GM12878 (cell line): ENCODE measurements around the gene NFIX. TPM values are rescaled to one million over a fixed set of nuclear protein-coding genes. Genes with fewer than 3 reads are reported as not detected.

Experiments
- ATAC-seq: fragments of 200-7000 bp; cut with Tn5 transposase; 3 replicates; pipeline ENCODE4 v1.9.1; 2020; ENCODE audit warnings: mild to moderate bottlenecking, moderate library complexity
- BruUV-seq: library from RNA; stranded (reverse); fragments of 400-500 nt; replicated peaks from 2 replicates; lab custom pipeline; 2021; lab: Mats Ljungman, UMichigan
- CTCF ChIA-PET: fragments of 300-600 bp; sonication (Branson Sonifier 250); formaldehyde crosslinking; extraction: SDS; loops from one replicate; lab custom pipeline; 2021; ENCODE audit warnings: inconsistent platforms; lab: Yijun Ruan, JAX
- POLR2A ChIA-PET: fragments of 350-600 bp; formaldehyde crosslinking; extraction: SDS; loops from one replicate; lab custom pipeline; 2021; ENCODE audit warnings: inconsistent platforms; lab: Charles Lee
- RAD21 ChIA-PET: fragments of 300-600 bp; sonication (Branson Sonifier 250); formaldehyde crosslinking; loops from one replicate; lab custom pipeline; 2023; ENCODE audit warnings: antibody characterized with exemption; ENCODE audit not compliant: unreplicated experiment; lab: Charles Lee
- SMC1A ChIA-PET: fragments of 300-600 bp; sonication (Branson Sonifier 250); formaldehyde crosslinking; loops from one replicate; lab custom pipeline; 2023; ENCODE audit not compliant: unreplicated experiment, uncharacterized antibody; lab: Charles Lee
- DNase-seq: peaks from one replicate; pipeline ENCODE4 v3.0.0-alpha.2; 2011; ENCODE audit warnings: low read depth, low spot score
- FAIRE-seq: peaks from 3 replicates; lab custom pipeline; 2011; peaks lifted over from hg19 to GRCh38; lab: Jason Lieb, UNC
- H2AFZ ChIP-seq: 2 replicates; pipeline ENCODE4 v1.6.0; 2011; ENCODE audit warnings: low read depth, low read length, control low read depth; ENCODE audit not compliant: control insufficient read depth
- H3K27ac ChIP-seq: 2 replicates; pipeline ENCODE4 v1.5.1; 2011; ENCODE audit warnings: control low read depth; ENCODE audit not compliant: control insufficient read depth, insufficient read depth
- H3K27me3 ChIP-seq, 2 experiments: replicated peaks in 1 of 2; 2 replicates each; pipeline versions ENCODE4 v1.6.0 to v1.6.1; 2011; ENCODE audit warnings: low read length in 1 of 2; ENCODE audit not compliant: control insufficient read depth in 2 of 2, insufficient read depth in 2 of 2
- H3K36me3 ChIP-seq, 2 experiments: 2 replicates each; pipeline ENCODE4 v1.5.1; 2011; ENCODE audit warnings: low read length in 1 of 2; ENCODE audit not compliant: control insufficient read depth in 2 of 2, insufficient read depth in 2 of 2
- H3K4me1 ChIP-seq: 2 replicates; pipeline ENCODE4 v1.6.1; 2011; ENCODE audit warnings: mild to moderate bottlenecking, low read length, moderate library complexity, mixed read lengths; ENCODE audit not compliant: control insufficient read depth, insufficient read depth
- H3K4me2 ChIP-seq: 2 replicates; pipeline ENCODE4 v1.6.0; 2011; ENCODE audit warnings: control low read depth; ENCODE audit not compliant: control insufficient read depth, insufficient read depth
- H3K4me3 ChIP-seq: fragments of 200-600 bp; sonication (generic); 2 replicates; pipeline ENCODE4 v1.5.1; 2016
- H3K79me2 ChIP-seq: 2 replicates; pipeline ENCODE4 v1.6.0; 2011; ENCODE audit warnings: low read length; ENCODE audit not compliant: control insufficient read depth, insufficient read depth
- H3K9ac ChIP-seq: 2 replicates; pipeline ENCODE4 v1.8.0; 2011; ENCODE audit warnings: low read length, control low read depth, mixed read lengths; ENCODE audit not compliant: control insufficient read depth, insufficient read depth
- H3K9me3 ChIP-seq: replicated peaks from 3 replicates; pipeline ENCODE4 v1.5.1; 2011; ENCODE audit warnings: mild to moderate bottlenecking, low read length; ENCODE audit not compliant: control insufficient read depth, insufficient read depth
- H4K20me1 ChIP-seq: 2 replicates; pipeline ENCODE4 v1.6.0; 2011; ENCODE audit not compliant: control insufficient read depth, insufficient read depth
- ATF3 ChIP-seq: IDR thresholded peaks from 2 replicates; pipeline ENCODE4 v1.6.1; 2011; ENCODE audit warnings: low read depth, mild to moderate bottlenecking, low read length, moderate library complexity, borderline replicate concordance; ENCODE audit errors: extremely low read depth
- BCLAF1 ChIP-seq: fragments of 450-650 bp; IDR thresholded peaks from 2 replicates; pipeline ENCODE4 v1.6.1; 2017; ENCODE audit warnings: antibody characterized with exemption, mild to moderate bottlenecking, moderate library complexity
- BHLHE40 ChIP-seq, 2 experiments: fragments of 450-650 bp in 1 of 2; IDR thresholded peaks; 2 replicates each; pipeline ENCODE4 v1.6.1; 2011 to 2017; ENCODE audit warnings: low read depth in 2 of 2, borderline replicate concordance in 1 of 2, improper control_type of control experiment in 1 of 2, low read length in 1 of 2, mild to moderate bottlenecking in 1 of 2
- CBFB ChIP-seq: IDR thresholded peaks from 2 replicates; pipeline ENCODE4 v1.6.1; 2016; ENCODE audit warnings: antibody characterized with exemption, low read depth
- CREM ChIP-seq: IDR thresholded peaks from 2 replicates; pipeline ENCODE4 v1.6.1; 2014; ENCODE audit warnings: antibody characterized with exemption, low read depth
- EZH2 ChIP-seq: IDR thresholded peaks from 2 replicates; pipeline ENCODE4 v1.6.1; 2012; ENCODE audit warnings: low read depth, mild to moderate bottlenecking, control low read depth, inconsistent platforms, low read length, borderline replicate concordance; ENCODE audit not compliant: control insufficient read depth
- GABPA ChIP-seq: IDR thresholded peaks from 2 replicates; pipeline ENCODE4 v1.6.1; 2014; ENCODE audit warnings: antibody characterized with exemption, low read depth, mild to moderate bottlenecking, inconsistent platforms
- MXI1 ChIP-seq: fragments of 150-350 bp; IDR thresholded peaks from 2 replicates; pipeline ENCODE4 v1.6.1; 2011; ENCODE audit warnings: low read depth, mild to moderate bottlenecking, inconsistent platforms, low read length, improper control_type of control experiment
- PAX8 ChIP-seq: fragments of 450-650 bp; IDR thresholded peaks from 2 replicates; pipeline ENCODE4 v1.6.1; 2017; ENCODE audit warnings: mild to moderate bottlenecking, moderate library complexity
- SMAD5 ChIP-seq: IDR thresholded peaks from 2 replicates; pipeline ENCODE4 v1.6.1; 2016; ENCODE audit warnings: antibody characterized with exemption, low read depth
- SREBF1 ChIP-seq: IDR thresholded peaks from 2 replicates; pipeline ENCODE4 v1.6.1; 2012; ENCODE audit warnings: mild to moderate bottlenecking, low read length
- SUZ12 ChIP-seq: fragments of 200-600 bp; sonication (generic); IDR thresholded peaks from one replicate; pipeline ENCODE4 v1.6.1; 2018; ENCODE audit warnings: antibody characterized with exemption, mild to moderate bottlenecking; ENCODE audit not compliant: unreplicated experiment
- ZBTB11 ChIP-seq: fragments of 450-650 bp; formaldehyde crosslinking; IDR thresholded peaks from 2 replicates; pipeline ENCODE4 v1.5.0; 2022; ENCODE audit warnings: mild to moderate bottlenecking, missing genetic modification characterization
- WGBS: methylation state at CpG from one replicate; pipeline ENCODE4 v1.1.6; 2016; ENCODE audit warnings: low lambda C conversion rate; ENCODE audit not compliant: insufficient replicate concordance, insufficient coverage; ENCODE audit errors: missing lambda C conversion rate; 5-methylcytosine and 5-hydroxymethylcytosine counted together
- in situ Hi-C: fragments of 300-500 bp; cut with MboI; formaldehyde crosslinking; loops from 9 replicates; pipeline ENCODE4 v1.14.3; 2018; ENCODE audit warnings: mixed read lengths
- intact Hi-C: fragments of 100-400 bp; cut with micrococcal nuclease; formaldehyde crosslinking; loops from one replicate; pipeline ENCODE4 v1.14.2; 2022; ENCODE audit not compliant: unreplicated experiment
- polyA plus RNA-seq, 11 experiments: library from polyadenylated mRNA; depleted of rRNA in 4 of 11; unstranded in 6 of 11; stranded (reverse) in 5 of 11; fragments of >200 nt; fragmentation: Nextera tagmentation in 4 of 11; fragmentation: Illumina TruSeq in 1 of 11; extraction: Ambion mirVana in 4 of 11; extraction: Trizol in 1 of 11; gene quantifications; 1 replicate in 1 of 11; 2 replicates in 10 of 11; pipeline versions ENCODE4 v1.2.1 to v1.2.3, GENCODE V29; 2011 to 2016; ENCODE audit warnings: inconsistent platforms in 2 of 11, missing spikeins in 2 of 11, low read depth in 1 of 11
- total RNA-seq, 4 experiments: library from RNA; depleted of rRNA in 3 of 4; stranded (reverse); fragments of >200 nt in 3 of 4; fragmentation: Illumina TruSeq in 1 of 4; extraction: Trizol in 1 of 4; gene quantifications; 2 replicates each; pipeline versions ENCODE4 v1.2.1 to v1.2.3, GENCODE V29; 2013 to 2021

Gene NFIX
- total and polyA plus RNA-seq, 10 of the 15 experiments (the other 5 are each of a cell fraction or from before 2014, with no cell fraction given): 0.02 to 2.2 (median 0.28) TPM

GRCh38 chr19:13120031-13120430, 124.8 kb downstream of the NFIX start:
- CTCF ChIA-PET: interaction anchor here (0.6 to 3.0 kb wide), 10 partner anchors 15 to 154 kb away, joined by 3 to 13 read pairs (median 3); no protein-coding TSS in a partner anchor
- no TSS peak for BruUV-seq
- in situ Hi-C loops (no loop called here), intact Hi-C loops (no loop called here)
- Histone ChIP-seq H3K36me3 (peaks cover 5 to 7% of the 10 kb centered on the region in 2 experiments; a peak in 3 of 4 replicates), H3K27me3 (no peaks in the 10 kb centered on the region), H3K4me1 (peaks cover 33% of the 10 kb centered on the region), H3K9ac (peak overlapping the region; percentile 32; the same call in 1 of the 2 replicates), H4K20me1 (peaks cover 10% of the 10 kb centered on the region), H3K4me3 (peak overlapping the region; percentile 32; the same call in 1 of the 2 replicates), H3K27ac (peak overlapping the region; percentile 6; the same call in 1 of the 2 replicates), H3K9me3 (no peaks in the 10 kb centered on the region), H3K4me2 (peak overlapping the region; percentile 90), H2AFZ (no peak overlapping the region), H3K79me2 (peaks cover 66% of the 10 kb centered on the region)
- no peak for ATAC-seq
- FAIRE-seq: no peak
- no peak for DNase-seq
- 44% methylated on average over 9 of the region's 9 CpGs for WGBS
- TF ChIP-seq SREBF1 (no peak), PAX8 (no peak), BCLAF1 (no peak), BHLHE40 (IDR thresholded peaks at IDR 0.05; ENCODE audit: borderline replicate concordance in 1 of 2, low read depth in 2 of 2, low read length in 1 of 2) (no peak), ATF3 (no peak), EZH2 (no peak), MXI1 (no peak), ZBTB11 (CRISPR knock-in tag) (no peak), SUZ12 (no peak), CREM (no peak), SMAD5 (no peak), GABPA (no peak), CBFB (no peak)
- RAD21 ChIA-PET: interaction anchor here (0.6 to 1.4 kb wide), 3 partner anchors 28 to 33 kb away, joined by 3 to 4 read pairs (median 3); partner anchors contain the start of genes IER2 and STX10
- SMC1A ChIA-PET: interaction anchor here (0.5 to 1.4 kb wide), 3 partner anchors 11 to 238 kb away, joined by 3 read pairs; no protein-coding TSS in a partner anchor
- POLR2A ChIA-PET: interaction anchor here (0.5 to 3.8 kb wide), 5 partner anchors 9 to 74 kb away, joined by 3 to 28 read pairs (median 3); no protein-coding TSS in a partner anchor
